GM19463 (cell line): ENCODE measurements around the gene WDR20.
"Not testable (repeated sequence)": the region's sequence is repeated elsewhere in the genome, so short reads cannot be mapped to it uniquely, and the experiment has no call there.

ENCODE experiments used
- ATAC-seq: cut with Tn5 transposase; IDR thresholded peaks from one replicate; pipeline ENCODE4 v1.9.1; 2021; ENCODE audit warnings: mild to moderate bottlenecking, moderate library complexity; ENCODE audit not compliant: unreplicated experiment

The WDR20 gene

DNA sequence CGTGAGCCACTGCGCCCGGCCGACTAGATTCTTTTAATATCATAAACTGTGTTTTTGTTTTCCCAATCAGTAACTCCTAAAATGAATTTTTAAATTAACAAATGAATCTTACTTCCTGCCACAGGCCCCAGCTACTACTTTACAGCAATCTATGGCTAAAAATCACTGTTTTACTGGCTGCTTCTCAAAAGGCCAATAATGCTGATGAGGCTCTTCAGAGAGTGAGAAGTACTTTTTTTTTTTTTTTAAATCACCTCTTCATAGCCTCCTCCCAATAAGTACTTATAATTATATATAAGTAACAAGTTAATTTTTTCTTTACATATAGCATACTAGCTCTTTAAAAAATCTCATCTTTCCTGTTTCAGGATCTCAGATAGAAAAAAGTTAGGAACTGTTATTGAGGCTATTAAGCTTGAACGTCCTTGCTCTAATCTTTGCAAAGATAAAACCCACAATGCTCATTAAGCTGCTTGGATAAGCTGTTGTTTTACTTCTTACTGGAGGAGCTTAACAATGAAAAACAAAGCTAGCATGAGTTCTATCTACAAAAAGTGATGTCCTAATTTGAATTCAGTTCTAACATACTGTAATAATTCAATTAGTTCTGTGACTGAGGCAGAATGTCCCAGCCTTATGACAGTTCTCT lies 12.8 kb upstream of the WDR20 start:
- no peak for ATAC-seq

DNA sequence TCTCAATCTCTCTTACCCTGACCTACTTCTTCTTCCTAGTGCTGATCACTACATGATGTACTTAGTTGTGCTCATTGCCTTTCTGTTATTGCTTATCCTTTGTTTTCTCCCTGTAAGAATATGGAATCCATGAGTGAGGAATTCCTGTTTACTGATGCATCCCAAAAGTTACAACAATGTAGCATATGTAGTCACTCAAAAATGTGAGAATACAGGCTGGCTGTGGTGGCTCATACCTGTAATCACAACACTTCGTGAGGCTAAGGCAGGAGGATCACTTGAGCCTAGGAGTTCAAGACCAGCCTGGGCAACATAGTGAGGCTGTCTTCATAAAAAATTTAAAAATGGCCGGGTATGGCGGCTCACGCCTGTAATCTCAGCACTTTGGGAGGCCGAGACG lies 8.0 kb upstream of the WDR20 start:
- no peak for ATAC-seq

DNA sequence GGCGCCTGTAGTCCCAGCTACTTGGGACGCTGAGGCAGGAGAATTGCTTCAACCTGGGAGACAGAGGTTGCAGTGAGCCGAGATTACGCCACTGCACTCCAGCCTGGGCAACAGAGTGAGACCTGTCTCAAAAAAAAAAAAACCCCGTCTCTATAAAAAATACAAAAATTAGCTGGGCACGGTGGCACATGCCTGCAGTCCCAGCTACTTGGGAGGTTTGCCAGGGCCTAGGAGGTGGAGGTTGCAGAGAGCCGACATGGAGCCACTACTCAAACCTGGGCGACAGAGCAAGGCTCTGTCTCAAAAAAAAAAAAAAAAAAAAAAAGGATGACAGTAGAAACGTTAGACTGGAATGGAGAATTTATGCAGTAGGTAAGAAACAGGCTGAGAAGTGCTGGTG lies 5.7 kb upstream of the WDR20 start:
- not testable (repeated sequence) for ATAC-seq

DNA sequence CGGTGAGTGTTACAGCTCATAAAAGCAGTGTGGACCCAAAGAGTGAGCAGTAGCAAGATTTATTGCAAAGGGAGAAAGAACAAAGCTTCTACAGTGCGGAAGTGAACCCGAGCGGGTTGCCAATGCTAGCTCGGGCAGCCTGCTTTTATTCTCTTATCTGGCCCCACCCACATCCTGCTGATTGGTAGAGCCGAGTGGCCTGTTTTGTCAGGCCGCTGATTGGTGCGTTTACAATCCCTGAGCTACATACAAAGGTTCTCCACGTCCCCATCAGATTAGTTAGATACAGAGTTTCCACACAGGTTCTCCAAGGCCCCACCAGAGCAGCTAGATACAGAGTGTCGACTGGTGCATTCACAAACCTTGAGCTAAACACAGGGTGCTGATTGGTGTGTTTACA lies 5.0 kb upstream of the WDR20 start:
- ATAC-seq, result not testable (repeated sequence)

DNA sequence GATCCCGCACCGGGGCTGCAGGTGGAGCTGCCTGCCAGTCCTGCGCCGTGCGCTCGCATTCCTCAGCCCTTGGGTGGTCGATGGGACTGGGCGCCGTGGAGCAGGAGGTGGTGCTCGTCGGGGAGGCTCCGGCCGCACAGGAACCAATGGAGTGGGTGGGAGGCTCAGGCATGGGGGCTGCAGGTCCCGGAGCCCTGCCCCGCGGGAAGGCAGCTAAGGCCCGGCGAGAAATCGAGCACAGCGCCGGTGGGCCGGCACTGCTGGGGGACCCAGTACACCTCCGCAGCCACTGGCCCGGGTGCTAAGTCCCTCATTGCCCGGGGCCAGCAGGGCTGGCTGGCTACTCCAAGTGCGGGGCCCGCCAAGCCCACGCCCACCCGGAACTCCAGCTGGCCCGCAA lies 4.2 kb upstream of the WDR20 start:
- ATAC-seq, result not testable (repeated sequence)

DNA sequence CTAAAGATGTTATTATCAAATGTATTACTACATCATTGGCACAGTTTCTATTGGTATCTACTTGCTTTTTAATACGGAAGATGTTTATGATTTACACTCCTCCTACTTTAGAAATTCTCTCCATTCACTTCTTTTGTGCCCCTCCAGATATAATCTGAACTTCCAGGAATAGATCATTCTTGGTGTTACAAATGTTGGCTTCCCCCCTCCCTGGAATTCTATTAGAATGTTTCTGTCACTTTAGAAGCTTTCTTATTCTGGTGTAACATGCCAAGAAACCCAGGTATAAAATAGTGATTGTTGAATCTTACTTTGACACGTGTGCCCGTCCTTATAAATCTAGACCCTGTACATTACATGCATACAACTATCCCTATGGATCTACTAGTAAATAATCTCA lies 1.2 kb upstream of the WDR20 start:
- no peak for ATAC-seq

DNA sequence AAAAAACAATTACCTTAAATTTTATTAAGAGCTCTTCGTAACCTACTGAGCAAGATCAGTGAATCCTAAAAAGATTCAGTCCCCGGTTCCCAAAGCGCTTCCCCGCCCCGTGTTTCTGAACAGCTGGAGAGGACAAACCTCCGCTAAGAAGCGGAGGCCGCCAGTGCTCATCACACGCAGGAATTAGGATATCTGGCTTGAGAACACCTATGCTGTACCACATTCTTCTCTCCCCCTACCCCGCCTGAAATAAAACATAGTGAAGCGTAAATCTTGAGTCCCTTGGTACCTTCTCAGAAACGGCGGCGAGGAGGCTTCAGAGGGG lies 774 bp upstream of the WDR20 start:
- peak; percentile 7 for ATAC-seq

DNA sequence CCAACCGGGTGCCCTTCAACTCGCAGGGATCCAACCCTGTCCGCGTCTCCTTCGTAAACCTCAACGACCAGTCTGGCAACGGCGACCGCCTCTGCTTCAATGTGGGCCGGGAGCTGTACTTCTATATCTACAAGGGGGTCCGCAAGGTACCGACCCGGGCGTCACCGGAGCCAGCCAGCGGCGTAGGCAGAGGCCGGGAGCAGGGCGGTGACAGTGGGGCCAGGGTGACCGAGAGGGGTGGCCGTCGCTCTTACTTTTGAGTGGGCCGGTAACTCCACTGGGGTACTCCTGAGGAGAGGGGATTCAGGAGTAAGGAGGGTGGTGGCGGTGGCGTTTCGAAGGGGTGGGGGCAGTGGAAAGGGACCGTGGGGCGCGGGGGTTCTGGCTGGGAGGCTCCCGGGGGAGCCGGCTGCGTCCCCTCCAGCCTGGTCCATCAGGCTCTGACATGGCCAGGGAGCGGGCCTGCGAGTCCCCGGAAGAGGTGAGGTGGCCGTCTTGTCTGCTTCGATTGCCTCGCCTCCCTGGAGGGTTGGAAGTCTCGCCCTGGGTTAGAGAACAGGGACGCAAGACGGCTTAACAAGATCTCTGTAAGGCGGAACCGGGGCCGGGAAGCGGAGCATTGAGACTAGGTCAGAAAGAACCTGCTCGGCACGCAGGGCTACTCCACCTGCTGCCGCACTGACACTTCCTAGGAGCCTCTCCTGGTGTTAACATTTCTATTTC lies 491 bp downstream of the WDR20 start:
- ATAC-seq, result peak; percentile 5

DNA sequence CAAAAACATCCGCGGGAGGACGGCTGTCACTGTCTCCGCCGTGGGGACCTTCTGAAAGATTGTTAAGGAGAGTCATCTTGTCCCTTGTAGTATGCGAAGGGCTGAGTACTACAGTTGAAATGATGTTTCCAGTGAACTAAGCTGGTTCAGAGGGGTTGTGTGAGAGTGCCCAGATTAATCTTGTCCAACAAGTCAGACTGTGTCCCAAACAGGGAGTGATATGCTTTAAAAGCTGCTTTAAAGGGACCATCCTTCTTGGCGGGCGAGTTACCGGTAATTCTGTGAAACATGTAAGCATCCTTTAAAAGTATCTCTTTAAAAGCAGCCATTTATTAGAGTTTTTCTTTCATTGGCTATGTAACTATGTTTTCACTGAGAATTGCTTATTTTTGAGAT lies 1.1 kb downstream of the WDR20 start:
- no peak for ATAC-seq

DNA sequence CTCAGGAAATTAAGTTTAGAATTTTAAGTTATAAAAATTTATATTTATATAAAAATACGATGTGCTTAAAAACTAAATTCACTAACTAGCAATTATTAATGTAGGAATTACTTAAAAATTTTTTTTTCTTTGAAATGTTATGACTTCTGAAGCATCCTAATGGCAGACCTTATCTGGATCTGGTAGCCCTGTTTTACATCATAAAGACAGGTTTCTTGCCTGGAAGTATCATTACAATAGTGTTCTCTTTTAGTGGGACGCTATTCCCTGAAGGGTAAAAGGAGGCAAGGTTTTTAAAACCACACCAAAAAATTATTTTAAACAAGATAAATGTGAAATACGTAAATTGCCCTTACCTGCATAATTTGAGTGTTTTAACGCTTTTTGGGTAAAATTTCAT lies 2.1 kb downstream of the WDR20 start:
- ATAC-seq, result no peak

DNA sequence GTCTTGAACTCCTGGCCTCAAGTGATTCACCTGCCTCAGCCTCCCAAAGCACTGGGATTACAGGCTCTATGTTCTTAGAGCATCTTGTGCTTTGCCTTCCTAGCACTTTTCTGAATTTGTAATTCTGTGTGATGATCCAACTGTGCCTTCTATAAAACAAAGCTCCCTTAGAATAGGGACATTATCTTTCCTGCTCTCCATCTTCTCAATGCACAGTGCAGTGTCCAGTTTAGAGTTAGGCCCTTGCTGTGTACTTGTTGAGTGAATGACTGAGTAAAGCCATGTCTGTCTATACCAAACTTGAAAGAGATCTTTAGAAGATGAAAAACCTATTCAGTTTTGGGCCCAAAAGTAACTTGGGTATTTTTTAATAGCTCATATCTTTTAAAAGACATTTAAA lies 5.2 kb downstream of the WDR20 start:
- no peak for ATAC-seq

DNA sequence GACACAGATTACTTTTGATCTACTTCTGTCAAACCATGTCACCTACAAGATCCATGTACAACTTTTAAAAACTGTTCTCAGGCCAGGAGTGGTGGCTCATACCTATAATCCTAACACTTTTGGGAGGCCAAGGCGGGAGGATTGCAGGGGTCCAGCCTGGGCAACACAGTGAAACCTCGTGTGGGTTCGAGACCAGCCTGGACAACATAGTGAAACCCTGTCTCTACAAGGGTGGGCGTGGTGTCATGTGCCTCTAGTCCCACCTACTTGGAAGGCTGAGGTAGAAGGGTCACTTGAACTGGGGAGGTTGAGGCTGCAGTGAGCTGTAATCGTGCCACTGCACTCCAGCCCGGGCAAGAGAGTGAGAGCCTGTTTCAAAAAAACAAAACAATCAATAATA lies 5.7 kb downstream of the WDR20 start:
- no peak for ATAC-seq

DNA sequence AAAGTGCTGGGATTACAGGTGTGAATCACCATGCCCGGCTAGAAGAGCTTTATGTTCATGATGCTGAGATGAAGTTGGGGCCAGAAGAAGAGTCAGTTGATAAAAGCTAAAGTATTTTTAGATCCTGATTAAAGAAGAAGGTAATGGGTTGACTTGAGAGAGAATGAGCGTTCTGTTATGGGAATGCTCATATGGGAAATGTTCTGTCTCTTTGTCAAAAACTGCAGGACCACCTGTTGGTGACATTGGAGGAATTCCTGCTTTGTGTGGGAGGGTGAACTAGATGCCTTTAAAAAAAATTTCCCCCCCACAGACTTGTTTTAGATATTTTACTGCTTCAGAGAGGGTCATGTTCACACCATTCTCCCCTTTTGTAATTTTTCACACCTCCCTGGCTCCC lies 6.7 kb downstream of the WDR20 start:
- ATAC-seq, result no peak

DNA sequence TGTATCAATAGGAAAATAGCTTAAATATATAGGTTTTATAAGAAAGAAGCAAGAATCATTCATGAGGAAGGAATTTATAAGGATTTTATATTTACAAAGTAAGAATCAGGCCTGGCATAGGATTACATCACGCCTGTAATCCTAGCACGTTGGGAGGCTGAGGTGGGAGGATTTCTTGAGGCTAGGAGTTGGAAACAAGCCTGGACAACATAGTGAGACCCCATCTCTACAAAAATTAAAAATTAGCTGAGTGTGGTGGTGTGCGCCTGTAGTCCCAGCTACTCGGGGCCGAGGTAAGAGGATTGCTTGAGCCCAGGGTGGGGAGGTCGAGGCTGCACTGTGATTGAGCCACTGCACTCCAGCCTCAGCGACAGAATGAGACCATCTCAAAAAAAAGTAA lies 10.4 kb downstream of the WDR20 start:
- no peak for ATAC-seq

DNA sequence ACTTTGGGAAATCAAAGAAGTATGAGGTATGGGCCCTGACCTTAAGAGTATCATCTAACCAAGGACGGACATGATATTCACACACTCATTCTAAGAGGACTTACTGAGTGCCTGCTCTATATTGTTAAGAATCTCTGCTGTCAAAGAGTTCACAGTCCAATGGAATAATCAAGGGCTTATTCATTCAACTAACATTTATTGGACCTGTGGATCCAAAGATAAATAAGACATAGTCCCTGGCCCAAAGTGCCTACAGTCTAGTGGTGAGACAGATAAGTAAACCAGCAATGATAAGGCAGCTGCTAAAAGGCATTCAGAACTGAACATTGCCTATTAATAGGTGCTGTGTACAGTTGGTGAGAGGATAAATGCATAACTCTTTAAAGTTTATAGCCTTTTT lies 11.0 kb downstream of the WDR20 start:
- ATAC-seq, result no peak

DNA sequence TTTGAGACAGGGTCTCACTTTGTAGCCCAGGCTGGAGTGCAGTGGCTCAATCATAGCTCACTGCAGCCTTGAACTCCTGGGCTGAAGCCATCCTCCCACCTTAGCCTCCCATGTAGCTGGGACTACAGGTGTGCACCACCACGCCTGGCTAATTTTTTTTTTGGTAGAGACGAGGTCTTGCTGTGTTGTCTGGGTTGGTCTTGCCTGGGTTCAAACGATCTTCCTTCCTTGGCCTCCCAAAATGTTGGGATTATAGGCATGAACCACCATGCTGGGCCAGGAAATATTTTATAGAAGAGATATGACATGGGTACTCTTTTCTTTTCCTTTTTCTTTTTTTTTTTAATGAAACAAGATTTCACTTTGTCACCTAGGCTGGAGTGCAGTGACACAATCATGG lies 11.7 kb downstream of the WDR20 start:
- not testable (repeated sequence) for ATAC-seq

DNA sequence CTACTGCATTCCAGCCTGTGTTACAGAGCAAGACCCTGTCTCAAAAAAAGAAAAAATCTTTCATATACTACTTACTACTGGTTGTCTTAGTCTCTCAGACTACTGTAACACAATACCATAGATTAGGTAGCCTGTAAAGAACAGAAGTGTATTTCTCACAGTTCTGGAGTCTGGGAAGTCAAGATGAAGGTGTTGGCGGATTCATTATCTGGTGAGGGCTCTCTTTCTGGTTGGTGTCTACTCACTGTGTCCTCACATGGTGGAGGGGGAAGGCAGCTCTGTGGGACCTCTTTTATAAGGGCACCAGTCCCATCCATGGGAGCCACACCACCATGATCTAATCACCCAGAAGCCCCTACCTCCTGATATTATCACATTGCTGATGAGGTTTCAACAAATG lies 14.4 kb downstream of the WDR20 start:
- no peak for ATAC-seq

DNA sequence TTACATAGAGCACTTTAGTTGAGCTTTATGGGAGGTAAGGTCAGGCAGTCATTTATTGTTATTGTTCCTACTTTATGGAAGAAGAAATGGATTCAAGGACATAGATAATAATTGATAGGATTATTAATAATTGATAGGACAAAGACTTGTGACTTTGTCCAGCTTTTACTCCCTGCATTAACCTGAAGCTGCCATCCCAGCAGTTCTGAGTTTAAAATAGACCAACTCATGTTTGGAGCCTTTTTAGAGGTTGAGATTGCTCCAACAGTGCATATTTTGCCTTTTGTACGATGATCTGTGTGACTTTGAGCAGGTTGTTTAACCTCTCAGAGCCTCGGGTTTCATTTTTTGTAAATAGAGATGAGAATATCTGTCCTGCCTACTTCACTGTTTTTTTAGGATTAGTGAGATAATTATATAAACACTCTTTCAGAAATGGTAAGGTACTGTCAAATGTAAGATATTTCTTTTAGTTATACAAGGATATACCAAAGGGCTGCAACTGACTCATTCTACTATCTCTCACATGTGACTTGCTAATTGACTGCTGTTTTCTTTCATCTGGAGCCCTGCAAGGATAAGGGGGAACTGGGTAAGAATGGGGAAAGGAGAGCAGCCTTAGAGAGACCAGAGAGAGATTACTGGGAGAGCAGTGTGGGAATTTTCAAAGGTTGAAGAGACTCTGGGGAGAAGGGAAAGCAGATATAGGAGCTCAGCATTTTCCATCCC lies 15.3 kb downstream of the WDR20 start:
- no peak for ATAC-seq

DNA sequence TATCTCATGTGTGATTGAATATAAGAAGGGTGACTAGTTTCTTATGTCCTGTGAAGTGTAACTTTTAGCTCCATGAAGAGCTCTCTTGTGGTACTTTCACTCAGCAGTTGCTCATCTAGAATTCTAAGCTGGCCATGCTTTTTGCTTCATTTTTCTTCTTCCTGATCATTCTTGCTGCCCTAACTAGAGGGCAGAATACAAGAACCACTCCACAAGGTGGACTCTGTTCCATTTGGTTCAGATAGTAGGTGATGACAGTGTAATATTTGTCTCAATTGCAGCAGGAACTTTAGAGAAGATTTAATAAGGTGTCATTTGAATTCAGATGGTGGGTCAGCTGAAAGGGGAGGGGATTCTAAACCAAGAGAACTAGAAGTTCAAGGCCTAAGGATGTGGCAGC lies 17.6 kb downstream of the WDR20 start:
- ATAC-seq, result no peak

DNA sequence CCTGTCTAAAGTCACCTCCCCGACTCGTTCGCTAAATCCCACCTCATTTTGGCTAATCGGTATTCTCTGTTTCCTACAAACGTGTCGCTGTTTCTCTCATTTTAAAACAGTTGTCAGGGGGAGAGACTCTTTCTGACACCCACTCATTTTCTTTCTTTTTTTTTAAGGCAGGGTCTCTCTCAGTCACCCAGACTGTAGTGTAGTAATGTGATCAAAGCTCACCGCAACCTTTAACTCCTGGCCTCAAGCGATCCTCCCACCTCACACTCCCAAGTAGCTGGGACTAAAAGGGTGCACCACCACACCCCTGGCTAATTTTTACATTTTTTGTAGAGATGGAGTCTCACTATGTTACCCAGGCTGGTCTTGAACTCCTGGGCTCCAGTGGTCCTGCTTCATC lies 19.1 kb downstream of the WDR20 start:
- ATAC-seq, result no peak

DNA sequence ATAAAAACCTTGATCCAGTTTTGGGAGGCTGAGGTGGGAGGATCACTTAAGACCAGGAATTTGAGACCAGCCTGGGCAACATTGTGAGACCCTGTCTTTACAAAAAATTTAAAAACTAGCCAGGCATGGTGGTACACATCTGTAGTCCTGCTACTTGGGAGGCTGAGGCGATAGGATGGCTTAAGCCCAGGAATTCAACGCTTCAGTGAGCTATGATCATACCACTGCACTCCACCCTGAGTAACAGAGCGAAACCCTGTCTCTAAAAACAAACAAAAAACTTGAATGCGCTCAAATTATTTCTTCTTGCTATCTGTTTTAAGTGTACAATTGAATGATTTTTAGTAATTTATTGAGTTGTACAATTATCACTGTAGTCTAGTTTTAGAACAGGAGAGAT lies 20.1 kb downstream of the WDR20 start:
- no peak for ATAC-seq

DNA sequence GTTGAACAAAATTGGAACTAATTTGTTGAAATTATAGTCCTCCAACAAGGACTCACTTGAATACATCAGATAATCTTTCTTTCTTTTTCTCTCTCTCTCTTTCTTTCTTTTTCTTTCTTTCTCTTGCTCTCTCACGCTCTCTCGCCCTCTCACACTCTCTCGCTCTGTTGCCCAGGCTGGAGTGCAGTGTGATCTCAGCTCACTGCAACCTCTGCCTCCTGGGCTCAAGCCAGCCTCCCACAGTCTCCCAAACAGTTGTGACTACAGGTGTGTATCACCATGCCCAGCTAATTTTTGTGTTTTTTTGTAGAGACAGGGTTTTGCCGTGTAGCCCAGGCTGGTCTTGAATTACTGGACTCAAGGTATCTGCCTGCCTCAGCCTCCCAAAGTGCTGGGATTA lies 22.8 kb downstream of the WDR20 start:
- ATAC-seq, result no peak
